ENCODE results near the gene MTA3. TPM values are rescaled to one million over a fixed set of nuclear protein-coding genes. Genes with fewer than 3 reads are reported as not detected.
A peak's percentile ranks its signal among the peaks of the same experiment; 100 is the strongest.
"Not testable (repeated sequence)": the region's sequence is repeated elsewhere in the genome, so short reads cannot be mapped to it uniquely, and the experiment has no call there.

The MTA3 gene
- total RNA-seq, 1 donor from 2014 or later: 107 TPM

GRCh38 chr2:42602218-42602875 lies 33.9 kb downstream of the MTA3 start:
- Mint-ChIP-seq H3K9me3 (no peaks in the 10 kb centered on the region), H3K27ac (peak overlapping the region; percentile 78), H3K36me3 (peaks cover 12% of the 10 kb centered on the region), H3K4me3 (no peak overlapping the region), H3K27me3 (ENCODE audit: low read depth) (no peaks in the 10 kb centered on the region), H3K4me1 (peaks cover 2% of the 10 kb centered on the region)
- no peak for DNase-seq (ENCODE audit: low spot score in 2 of 2, unreplicated experiment in 2 of 2)
- no peak for TF ChIP-seq CTCF (IDR thresholded peaks at IDR 0.05; ENCODE audit: unreplicated experiment)

- peaks cover 2% of the 10 kb centered on the region for H3K4me1 Mint-ChIP-seq
- peaks cover 13% of the 10 kb centered on the region for H3K36me3 Mint-ChIP-seq
- no peaks in the 10 kb centered on the region for H3K27me3 Mint-ChIP-seq (ENCODE audit: low read depth)
- TF ChIP-seq CTCF (IDR thresholded peaks at IDR 0.05; ENCODE audit: unreplicated experiment): no peak
- no peak overlapping the region for H3K27ac Mint-ChIP-seq
- DNase-seq (ENCODE audit: low spot score in 2 of 2, unreplicated experiment in 2 of 2): no peak
- no peaks in the 10 kb centered on the region for H3K9me3 Mint-ChIP-seq
- no peak overlapping the region for H3K4me3 Mint-ChIP-seq
Measured at GRCh38 chr2:42602876-42603219, 34.4 kb downstream of the MTA3 start.

- H3K36me3 Mint-ChIP-seq: peaks cover 20% of the 10 kb centered on the region
- H3K27me3 Mint-ChIP-seq (ENCODE audit: low read depth); DNase-seq (ENCODE audit: low spot score in 2 of 2, unreplicated experiment in 2 of 2); H3K4me3 Mint-ChIP-seq; H3K4me1 Mint-ChIP-seq; H3K9me3 Mint-ChIP-seq: not testable (repeated sequence)
- H3K27ac Mint-ChIP-seq: peak overlapping the region; percentile 12
Measured at GRCh38 chr2:42604341-42604867, 36.0 kb downstream of the MTA3 start.

GRCh38 chr2:42606166-42606565 lies 37.7 kb downstream of the MTA3 start:
- not testable (repeated sequence) for DNase-seq (ENCODE audit: low spot score in 2 of 2, unreplicated experiment in 2 of 2); H3K4me1 Mint-ChIP-seq; H3K27ac Mint-ChIP-seq; H3K9me3 Mint-ChIP-seq; H3K4me3 Mint-ChIP-seq; H3K27me3 Mint-ChIP-seq (ENCODE audit: low read depth)
- H3K36me3 Mint-ChIP-seq: peaks cover 28% of the 10 kb centered on the region

- Mint-ChIP-seq H3K36me3 (peaks cover 33% of the 10 kb centered on the region), H3K27ac (no peak overlapping the region), H3K9me3 (no peaks in the 10 kb centered on the region), H3K4me3 (no peak overlapping the region), H3K27me3 (ENCODE audit: low read depth) (no peaks in the 10 kb centered on the region), H3K4me1 (peaks cover 2% of the 10 kb centered on the region)
- DNase-seq (ENCODE audit: low spot score in 2 of 2, unreplicated experiment in 2 of 2): no peak
- TF ChIP-seq CTCF (IDR thresholded peaks at IDR 0.05; ENCODE audit: unreplicated experiment): no peak
Measured at GRCh38 chr2:42607101-42607637, 38.7 kb downstream of the MTA3 start.

GRCh38 chr2:42613281-42614064 lies 45.0 kb downstream of the MTA3 start:
- no peak for TF ChIP-seq CTCF (IDR thresholded peaks at IDR 0.05; ENCODE audit: unreplicated experiment)
- no peak for DNase-seq (ENCODE audit: low spot score in 2 of 2, unreplicated experiment in 2 of 2)
- no peaks in the 10 kb centered on the region for H3K9me3 Mint-ChIP-seq
- no peak overlapping the region for H3K4me3 Mint-ChIP-seq
- H3K36me3 Mint-ChIP-seq: peaks cover 24% of the 10 kb centered on the region
- H3K27me3 Mint-ChIP-seq (ENCODE audit: low read depth): no peaks in the 10 kb centered on the region
- no peak overlapping the region for H3K27ac Mint-ChIP-seq
- H3K4me1 Mint-ChIP-seq: no peaks in the 10 kb centered on the region

Measured in mesothelial cell of epicardium (in vitro differentiated cells).